ENCODE results near the gene NDUFS6.

GRCh38 chr5:1853531-1853930, 52.3 kb downstream of the NDUFS6 start:
- no peak for TF ChIP-seq ZNF501 (tag by site-specific recombination; IDR thresholded peaks at IDR 0.05)
- no peak for TF ChIP-seq PBX3 (CRISPR knock-in tag; IDR thresholded peaks at IDR 0.05)
- TF ChIP-seq YY1 (tag by site-specific recombination; IDR thresholded peaks at IDR 0.05) = no peak
- no peak for TF ChIP-seq CTCF (tag by site-specific recombination; IDR thresholded peaks at IDR 0.05)
- TF ChIP-seq ZNF580 (tag by site-specific recombination; IDR thresholded peaks at IDR 0.05) = no peak
